Measurements from ENCODE around the gene SS18L1.

SS18L1 gene

DNA sequence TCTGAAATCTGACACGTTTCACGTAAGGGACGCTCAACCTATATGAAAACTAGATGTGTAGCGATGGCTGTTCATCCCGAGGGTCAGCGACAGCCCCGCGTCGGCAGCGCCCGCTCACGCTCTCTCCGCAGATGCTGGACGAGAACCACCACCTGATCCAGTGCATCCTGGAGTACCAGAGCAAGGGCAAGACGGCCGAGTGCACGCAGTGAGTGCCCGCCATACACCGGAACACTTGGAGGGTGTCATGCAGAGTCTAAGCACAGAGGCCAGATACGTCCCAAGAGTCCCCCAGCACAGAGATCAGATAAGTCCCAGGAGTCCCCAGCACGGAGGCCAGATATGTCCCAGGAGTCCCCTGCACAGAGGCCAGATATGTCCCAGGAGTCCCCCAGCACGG, 15.0 kb downstream of the SS18L1 start:
- DNase-seq (ENCODE audit: extremely low read depth, low read depth), result no peak
- TF ChIP-seq, protein P1, sequence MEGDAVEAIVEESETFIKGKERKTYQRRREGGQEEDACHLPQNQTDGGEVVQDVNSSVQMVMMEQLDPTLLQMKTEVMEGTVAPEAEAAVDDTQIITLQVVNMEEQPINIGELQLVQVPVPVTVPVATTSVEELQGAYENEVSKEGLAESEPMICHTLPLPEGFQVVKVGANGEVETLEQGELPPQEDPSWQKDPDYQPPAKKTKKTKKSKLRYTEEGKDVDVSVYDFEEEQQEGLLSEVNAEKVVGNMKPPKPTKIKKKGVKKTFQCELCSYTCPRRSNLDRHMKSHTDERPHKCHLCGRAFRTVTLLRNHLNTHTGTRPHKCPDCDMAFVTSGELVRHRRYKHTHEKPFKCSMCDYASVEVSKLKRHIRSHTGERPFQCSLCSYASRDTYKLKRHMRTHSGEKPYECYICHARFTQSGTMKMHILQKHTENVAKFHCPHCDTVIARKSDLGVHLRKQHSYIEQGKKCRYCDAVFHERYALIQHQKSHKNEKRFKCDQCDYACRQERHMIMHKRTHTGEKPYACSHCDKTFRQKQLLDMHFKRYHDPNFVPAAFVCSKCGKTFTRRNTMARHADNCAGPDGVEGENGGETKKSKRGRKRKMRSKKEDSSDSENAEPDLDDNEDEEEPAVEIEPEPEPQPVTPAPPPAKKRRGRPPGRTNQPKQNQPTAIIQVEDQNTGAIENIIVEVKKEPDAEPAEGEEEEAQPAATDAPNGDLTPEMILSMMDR (IDR thresholded peaks at IDR 0.05; ENCODE audit: low read depth, low read length), result no peak

DNA sequence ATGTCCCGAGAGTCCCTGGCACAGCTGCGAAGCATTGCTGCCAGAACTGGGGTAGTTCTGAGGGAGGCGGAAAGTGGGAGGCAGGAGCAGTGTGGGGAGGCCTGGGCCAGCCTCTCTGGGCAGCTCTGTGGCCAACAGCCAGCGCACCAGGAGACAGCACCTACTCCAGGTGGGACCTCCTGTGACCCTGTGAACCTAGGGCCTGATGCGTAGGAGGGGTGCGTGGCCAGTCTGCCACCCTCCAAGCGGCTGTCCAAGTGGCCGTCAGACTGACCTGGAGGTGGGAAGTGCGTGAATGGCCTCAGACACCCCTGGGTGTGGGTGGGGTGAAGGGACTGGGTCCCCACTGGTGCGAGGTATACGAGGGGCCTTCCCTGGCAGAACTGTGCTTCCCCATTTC, 15.5 kb downstream of the SS18L1 start:
- DNase-seq (ENCODE audit: extremely low read depth, low read depth), result no peak
- TF ChIP-seq, protein P1 (IDR thresholded peaks at IDR 0.05; ENCODE audit: low read depth, low read length), result no peak

DNA sequence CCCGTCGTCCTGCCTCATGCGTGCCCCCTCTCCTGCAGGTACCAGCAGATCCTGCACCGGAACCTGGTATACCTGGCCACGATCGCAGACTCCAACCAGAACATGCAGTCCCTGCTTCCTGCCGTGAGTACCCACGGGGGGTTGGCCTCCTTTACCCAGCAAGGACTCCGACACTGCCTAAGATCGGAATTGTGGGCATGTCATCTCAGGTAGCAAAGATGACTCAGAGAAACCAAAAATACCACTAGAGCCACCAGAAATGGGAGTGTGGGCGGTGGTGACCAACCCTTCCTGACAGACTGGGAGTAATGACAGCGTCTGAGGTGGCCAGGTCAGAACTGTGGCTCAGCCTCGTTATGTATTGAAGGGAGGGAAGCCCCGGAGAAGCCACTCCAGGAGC, 16.3 kb downstream of the SS18L1 start:
- no peak for DNase-seq (ENCODE audit: extremely low read depth, low read depth)
- TF ChIP-seq, protein P1 (IDR thresholded peaks at IDR 0.05; ENCODE audit: low read depth, low read length), result no peak

DNA sequence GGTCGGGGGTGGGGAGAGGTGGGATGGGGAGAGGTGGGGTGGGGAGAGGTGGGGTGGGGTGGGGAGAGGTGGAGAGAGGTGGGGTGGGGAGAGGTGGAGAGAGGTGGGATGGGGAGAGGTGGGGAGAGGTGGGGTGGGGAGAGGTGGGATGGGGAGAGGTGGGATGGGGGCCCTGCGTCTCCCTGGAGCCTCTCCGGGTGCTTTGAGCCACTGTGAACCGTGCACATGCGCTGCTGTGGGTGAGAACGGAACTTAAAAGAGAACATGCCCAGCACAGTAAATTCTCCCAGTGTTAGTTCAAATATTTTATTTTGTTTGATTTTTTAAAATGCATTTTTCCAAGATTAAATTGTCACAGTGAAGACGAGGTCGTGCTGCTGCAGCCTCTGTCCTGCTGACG, 16.7 kb downstream of the SS18L1 start:
- TF ChIP-seq, protein P1 (IDR thresholded peaks at IDR 0.05; ENCODE audit: low read depth, low read length), result no peak
- DNase-seq (ENCODE audit: extremely low read depth, low read depth), result no peak

DNA sequence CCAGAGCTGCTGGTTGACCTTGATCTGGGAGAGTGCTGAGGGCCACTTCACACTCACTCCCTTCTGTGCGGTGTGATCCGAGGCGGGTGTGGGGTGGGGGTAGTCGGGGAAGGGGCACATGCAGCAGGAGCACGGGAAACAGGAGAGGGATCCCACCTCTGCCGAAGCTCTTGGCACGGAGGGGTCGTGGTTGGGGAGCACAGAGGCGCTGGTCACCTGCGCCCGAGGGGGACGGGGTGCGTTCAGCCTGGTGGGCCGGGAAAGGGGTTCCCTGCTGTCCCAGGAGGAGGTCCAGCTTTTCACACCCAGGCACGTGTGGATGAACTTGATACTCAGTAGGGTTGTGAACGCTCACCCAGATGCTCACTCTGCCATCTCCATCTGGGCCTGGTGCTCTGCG, 17.3 kb downstream of the SS18L1 start:
- no peak for DNase-seq (ENCODE audit: extremely low read depth, low read depth)
- TF ChIP-seq, protein P1 (IDR thresholded peaks at IDR 0.05; ENCODE audit: low read depth, low read length), result no peak

DNA sequence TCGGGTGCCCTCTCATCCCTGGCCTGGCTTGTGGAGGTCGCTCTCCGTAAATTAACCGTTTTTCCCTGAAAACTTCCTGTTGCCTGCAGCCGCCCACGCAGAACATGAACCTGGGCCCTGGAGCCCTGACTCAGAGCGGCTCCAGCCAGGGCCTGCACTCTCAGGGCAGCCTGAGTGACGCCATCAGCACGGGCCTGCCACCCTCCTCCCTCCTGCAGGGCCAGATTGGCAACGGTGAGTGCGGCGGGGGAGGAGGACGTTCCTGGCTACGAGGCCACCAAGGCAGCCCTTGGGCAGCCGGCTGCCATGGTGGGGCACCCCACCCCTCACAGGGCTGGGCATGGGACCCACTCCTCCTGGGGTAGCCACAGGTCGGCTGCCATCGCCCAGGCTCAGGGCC, 17.8 kb downstream of the SS18L1 start:
- TF ChIP-seq, protein P1 (IDR thresholded peaks at IDR 0.05; ENCODE audit: low read depth, low read length), result no peak
- DNase-seq (ENCODE audit: extremely low read depth, low read depth), result no peak

DNA sequence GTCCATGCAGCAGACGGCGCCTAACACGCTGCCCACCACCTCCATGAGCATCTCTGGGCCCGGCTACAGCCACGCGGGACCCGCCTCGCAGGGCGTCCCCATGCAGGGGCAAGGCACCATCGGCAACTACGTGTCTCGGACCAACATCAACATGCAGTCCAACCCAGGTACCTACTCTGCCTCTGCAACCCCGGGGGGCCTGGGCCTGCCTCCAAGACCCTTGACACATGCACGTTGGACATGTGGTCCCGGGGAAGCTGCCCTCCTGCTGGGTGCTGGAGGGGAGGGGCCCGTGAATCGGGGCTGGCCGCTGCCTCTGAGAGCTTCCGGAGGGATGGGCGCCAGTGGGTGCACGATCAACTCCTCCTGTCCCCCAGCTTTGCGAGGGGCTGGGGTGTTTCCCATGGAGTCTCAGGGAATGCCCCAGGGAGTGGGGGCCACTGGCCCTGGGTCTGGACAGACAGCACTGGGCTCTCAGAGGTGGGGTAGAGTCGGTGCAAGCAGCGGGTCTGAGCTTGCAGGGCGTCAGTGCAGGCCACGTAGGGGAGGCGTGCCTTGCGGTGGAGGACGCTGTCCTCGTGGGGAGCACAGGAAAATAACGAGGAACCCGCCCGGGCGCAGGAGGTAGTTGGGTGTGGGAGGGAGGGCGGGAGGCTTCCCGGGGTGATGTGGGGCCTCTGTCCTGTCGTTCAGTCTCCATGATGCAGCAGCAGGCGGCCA, 19.4 kb downstream of the SS18L1 start:
- TF ChIP-seq, protein P1 (IDR thresholded peaks at IDR 0.05; ENCODE audit: low read depth, low read length), result no peak
- no peak for DNase-seq (ENCODE audit: extremely low read depth, low read depth)
